Caco-2 (cell line): Measurements from ENCODE around the gene YBEY. TPM values are rescaled to one million over a fixed set of nuclear protein-coding genes. Genes with fewer than 3 reads are reported as not detected.

ENCODE experiments used
- BruUV-seq: library from RNA; stranded (reverse); fragments of 400-500 nt; replicated peaks from 2 replicates; lab custom pipeline; 2021; lab: Mats Ljungman, UMichigan
- CTCF ChIA-PET: fragments of 300-600 bp; sonication (Branson Sonifier 250); formaldehyde crosslinking; loops from one replicate; lab custom pipeline; 2022; ENCODE audit warnings: antibody characterized with exemption; lab: Charles Lee
- POLR2A ChIA-PET: fragments of 300-600 bp; sonication (Branson Sonifier 250); formaldehyde crosslinking; loops from one replicate; lab custom pipeline; 2022; ENCODE audit warnings: antibody characterized with exemption; lab: Charles Lee
- DNase-seq, 2 experiments: peaks; one replicate each; pipeline versions ENCODE4 v3.0.0 to v3.0.0-alpha.2; 2020 to 2022
- H3K27me3 ChIP-seq: replicated peaks from 2 replicates; pipeline ENCODE4 v1.6.0; 2011; ENCODE audit warnings: low read length; ENCODE audit not compliant: control insufficient read depth, insufficient read depth
- H3K36me3 ChIP-seq: 2 replicates; pipeline ENCODE4 v1.5.1; 2011; ENCODE audit warnings: low read length; ENCODE audit not compliant: control insufficient read depth, insufficient read depth
- H3K4me1 ChIP-seq: fragments of 250-450 bp; sonication (Bioruptor Pico); 2 replicates; pipeline ENCODE4 v1.5.1; 2020; ENCODE audit warnings: mild to moderate bottlenecking
- H3K4me3 ChIP-seq: 2 replicates; pipeline ENCODE4 v1.5.1; 2011; ENCODE audit warnings: low read depth, mild to moderate bottlenecking, control low read depth, low read length
- H3K9me3 ChIP-seq: fragments of 250-450 bp; sonication (Bioruptor Pico); 2 replicates; pipeline ENCODE4 v1.5.1; 2020; ENCODE audit warnings: mild to moderate bottlenecking, moderate library complexity
- H3K27ac Mint-ChIP-seq: one replicate; pipeline ENCODE4 v1.8.0; 2022; ENCODE audit warnings: mixed read lengths; ENCODE audit not compliant: unreplicated experiment
- H3K27me3 Mint-ChIP-seq: one replicate; pipeline ENCODE4 v1.8.0; 2022; ENCODE audit warnings: mixed read lengths; ENCODE audit not compliant: insufficient read depth, unreplicated experiment
- H3K36me3 Mint-ChIP-seq: one replicate; pipeline ENCODE4 v1.8.0; 2022; ENCODE audit warnings: mild to moderate bottlenecking, mixed read lengths; ENCODE audit not compliant: insufficient read depth, unreplicated experiment
- H3K4me1 Mint-ChIP-seq: one replicate; pipeline ENCODE4 v1.8.0; 2022; ENCODE audit warnings: low read depth, mixed read lengths; ENCODE audit not compliant: unreplicated experiment
- H3K4me3 Mint-ChIP-seq: one replicate; pipeline ENCODE4 v1.8.0; 2022; ENCODE audit warnings: mild to moderate bottlenecking, moderate library complexity, mixed read lengths; ENCODE audit not compliant: unreplicated experiment
- H3K9me3 Mint-ChIP-seq: one replicate; pipeline ENCODE4 v1.8.0; 2022; ENCODE audit warnings: mixed read lengths; ENCODE audit not compliant: unreplicated experiment
- intact Hi-C: fragments of 100-400 bp; cut with micrococcal nuclease; formaldehyde crosslinking; loops from one replicate; pipeline ENCODE4 v1.10.0; 2022; ENCODE audit not compliant: unreplicated experiment
- total RNA-seq: library from RNA; stranded (reverse); gene quantifications from 2 replicates; pipeline ENCODE4 v1.2.3, GENCODE V29; 2022
- TF ChIP-seq, protein P1 (sequence below), 2 experiments: fragments of 200-600 bp in 1 of 2; IDR thresholded peaks; 1 replicate in 1 of 2; 2 replicates in 1 of 2; pipeline versions ENCODE4 v1.5.1 to v1.8.0; 2011 to 2022; ENCODE audit warnings: antibody characterized with exemption in 1 of 2, control low read depth in 1 of 2, inconsistent platforms in 1 of 2, low read depth in 1 of 2, low read length in 1 of 2, mild to moderate bottlenecking in 1 of 2, moderate library complexity in 1 of 2; ENCODE audit not compliant: insufficient read depth in 1 of 2, severe bottlenecking in 1 of 2, unreplicated experiment in 1 of 2

Gene YBEY
- total RNA-seq, 1 experiment from 2014 or later = 10.6 TPM

DNA sequence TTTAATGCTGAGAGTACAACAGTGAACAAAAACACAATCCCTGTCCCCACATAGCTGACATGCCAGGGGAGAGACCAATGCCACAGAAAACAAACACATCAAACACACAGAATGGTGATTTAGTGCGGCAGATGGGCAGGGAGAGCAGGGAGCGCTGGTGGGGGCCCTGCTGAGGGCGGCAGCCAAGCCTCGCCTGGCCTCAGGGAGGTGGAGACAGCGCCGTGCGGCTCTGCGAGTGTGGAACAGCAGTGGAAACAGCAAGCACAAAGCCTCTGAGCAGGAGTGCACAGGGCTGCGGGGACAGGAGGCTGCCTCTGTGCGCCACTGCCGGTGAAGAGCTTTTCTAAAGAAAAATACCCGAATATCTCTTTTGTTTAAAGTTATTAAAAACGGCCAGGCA, 17.8 kb upstream of the YBEY start:
- no peak overlapping the region for H3K4me3 ChIP-seq
- Mint-ChIP-seq H3K9me3 (no peaks in the 10 kb centered on the region), H3K27ac (no peak overlapping the region), H3K27me3 (no peaks in the 10 kb centered on the region), H3K4me3 (no peak overlapping the region), H3K36me3 (peaks cover 81% of the 10 kb centered on the region), H3K4me1 (no peaks in the 10 kb centered on the region)
- no peak for DNase-seq
- POLR2A ChIA-PET = no interaction called here
- TF ChIP-seq, protein P1, sequence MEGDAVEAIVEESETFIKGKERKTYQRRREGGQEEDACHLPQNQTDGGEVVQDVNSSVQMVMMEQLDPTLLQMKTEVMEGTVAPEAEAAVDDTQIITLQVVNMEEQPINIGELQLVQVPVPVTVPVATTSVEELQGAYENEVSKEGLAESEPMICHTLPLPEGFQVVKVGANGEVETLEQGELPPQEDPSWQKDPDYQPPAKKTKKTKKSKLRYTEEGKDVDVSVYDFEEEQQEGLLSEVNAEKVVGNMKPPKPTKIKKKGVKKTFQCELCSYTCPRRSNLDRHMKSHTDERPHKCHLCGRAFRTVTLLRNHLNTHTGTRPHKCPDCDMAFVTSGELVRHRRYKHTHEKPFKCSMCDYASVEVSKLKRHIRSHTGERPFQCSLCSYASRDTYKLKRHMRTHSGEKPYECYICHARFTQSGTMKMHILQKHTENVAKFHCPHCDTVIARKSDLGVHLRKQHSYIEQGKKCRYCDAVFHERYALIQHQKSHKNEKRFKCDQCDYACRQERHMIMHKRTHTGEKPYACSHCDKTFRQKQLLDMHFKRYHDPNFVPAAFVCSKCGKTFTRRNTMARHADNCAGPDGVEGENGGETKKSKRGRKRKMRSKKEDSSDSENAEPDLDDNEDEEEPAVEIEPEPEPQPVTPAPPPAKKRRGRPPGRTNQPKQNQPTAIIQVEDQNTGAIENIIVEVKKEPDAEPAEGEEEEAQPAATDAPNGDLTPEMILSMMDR (IDR thresholded peaks at IDR 0.05; ENCODE audit: insufficient read depth in 1 of 2, low read depth in 1 of 2, low read length in 1 of 2, severe bottlenecking in 1 of 2, unreplicated experiment in 1 of 2) = no peak
- BruUV-seq = no TSS peak
- H3K9me3 ChIP-seq = no peaks in the 10 kb centered on the region
- intact Hi-C loops = no loop called here
- H3K4me1 ChIP-seq = no peaks in the 10 kb centered on the region
- H3K27me3 ChIP-seq = no peaks in the 10 kb centered on the region
- H3K36me3 ChIP-seq = no peaks in the 10 kb centered on the region; the same call in 1 of the 2 replicates
- CTCF ChIA-PET = no interaction called here

DNA sequence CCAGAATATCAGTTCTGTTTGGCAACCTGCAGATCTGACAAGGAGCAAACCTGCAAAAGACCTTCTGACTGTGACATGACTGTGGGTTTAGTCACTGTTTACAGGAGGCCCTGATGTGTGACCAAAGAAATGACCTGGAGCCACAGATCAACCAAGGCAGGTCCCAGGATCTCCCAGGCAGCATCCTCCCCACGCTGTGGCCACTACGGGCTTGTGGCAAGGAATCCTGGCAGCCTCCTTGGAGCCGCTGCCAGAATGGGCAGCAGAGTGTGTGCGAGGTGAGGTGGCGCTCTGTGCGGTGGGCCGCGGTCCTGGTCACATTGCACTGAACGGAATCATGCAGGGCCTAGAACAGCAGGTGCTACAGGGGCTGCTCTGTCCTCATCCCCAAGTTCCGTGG, 16.7 kb upstream of the YBEY start:
- no peaks in the 10 kb centered on the region for H3K9me3 ChIP-seq
- no peaks in the 10 kb centered on the region for H3K27me3 ChIP-seq
- no peaks in the 10 kb centered on the region; the same call in 1 of the 2 replicates for H3K36me3 ChIP-seq
- H3K4me3 ChIP-seq = no peak overlapping the region
- CTCF ChIA-PET = no interaction called here
- no peaks in the 10 kb centered on the region for H3K27me3 Mint-ChIP-seq
- DNase-seq = no peak
- H3K4me1 Mint-ChIP-seq = no peaks in the 10 kb centered on the region
- POLR2A ChIA-PET = no interaction called here
- intact Hi-C loops = no loop called here
- no peaks in the 10 kb centered on the region for H3K4me1 ChIP-seq
- H3K27ac Mint-ChIP-seq = no peak overlapping the region
- peaks cover 85% of the 10 kb centered on the region for H3K36me3 Mint-ChIP-seq
- no peaks in the 10 kb centered on the region for H3K9me3 Mint-ChIP-seq
- H3K4me3 Mint-ChIP-seq = no peak overlapping the region
- BruUV-seq = no TSS peak
- TF ChIP-seq, protein P1 (IDR thresholded peaks at IDR 0.05; ENCODE audit: insufficient read depth in 1 of 2, low read depth in 1 of 2, low read length in 1 of 2, severe bottlenecking in 1 of 2, unreplicated experiment in 1 of 2) = no peak

DNA sequence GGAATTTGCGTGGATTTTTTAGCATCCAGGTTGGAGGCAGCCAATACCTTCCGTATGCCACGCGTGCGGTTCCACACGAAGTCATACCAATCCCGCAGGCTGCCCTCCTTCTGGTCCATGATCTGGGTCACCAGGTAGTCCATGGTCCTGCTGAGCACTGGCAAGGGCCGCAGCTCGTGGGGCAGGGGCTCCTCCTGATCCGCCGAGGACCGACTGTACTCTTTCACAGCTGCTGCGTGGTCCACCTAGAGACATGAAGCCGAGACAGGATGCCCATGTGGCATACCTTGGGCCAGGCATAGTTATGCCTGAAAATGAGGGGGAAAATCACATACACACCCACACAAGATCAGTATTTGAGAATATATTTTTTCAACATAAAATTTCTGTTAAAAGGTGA, 12.8 kb upstream of the YBEY start:
- TF ChIP-seq, protein P1 (IDR thresholded peaks at IDR 0.05; ENCODE audit: insufficient read depth in 1 of 2, low read depth in 1 of 2, low read length in 1 of 2, severe bottlenecking in 1 of 2, unreplicated experiment in 1 of 2) = no peak
- H3K4me1 ChIP-seq = no peaks in the 10 kb centered on the region
- ChIA-PET CTCF (no interaction called here), POLR2A (no interaction called here)
- Mint-ChIP-seq H3K9me3 (no peaks in the 10 kb centered on the region), H3K4me3 (no peak overlapping the region), H3K4me1 (no peaks in the 10 kb centered on the region), H3K27me3 (no peaks in the 10 kb centered on the region), H3K27ac (no peak overlapping the region), H3K36me3 (peaks cover 79% of the 10 kb centered on the region)
- no peak for DNase-seq
- no peaks in the 10 kb centered on the region for H3K27me3 ChIP-seq
- no peaks in the 10 kb centered on the region; the same call in none of the 2 replicates for H3K36me3 ChIP-seq
- BruUV-seq = no TSS peak
- intact Hi-C loops = no loop called here
- H3K9me3 ChIP-seq = no peaks in the 10 kb centered on the region
- H3K4me3 ChIP-seq = no peak overlapping the region
